CD14-positive monocyte (primary cell): ENCODE results near the gene S1PR4. TPM values are rescaled to one million over a fixed set of nuclear protein-coding genes. Genes with fewer than 3 reads are reported as not detected.
A peak's percentile ranks its signal among the peaks of the same experiment; 100 is the strongest.

Experiments
- DNase-seq, 3 donors: peaks; one replicate each; pipeline ENCODE4 v3.0.0-alpha.2; 2011 to 2022
- H2AFZ ChIP-seq: 2 replicates; pipeline ENCODE4 v1.6.0; 2012; ENCODE audit warnings: mild to moderate bottlenecking, low read depth, low read length, inconsistent platforms; ENCODE audit not compliant: insufficient read depth, poor library complexity, severe bottlenecking
- H3K27ac ChIP-seq, 2 donors: 1 replicate in 1 of 2; 2 replicates in 1 of 2; pipeline ENCODE4 v1.5.1; 2012 to 2013; ENCODE audit warnings: low read length in 2 of 2, control low read depth in 1 of 2, inconsistent platforms in 1 of 2, low read depth in 1 of 2, mild to moderate bottlenecking in 1 of 2
- H3K27me3 ChIP-seq, 2 donors: one replicate each; pipeline versions ENCODE4 v1.6.0 to v1.6.1; 2011 to 2013; ENCODE audit warnings: low read length in 2 of 2; ENCODE audit not compliant: control insufficient read depth in 2 of 2, insufficient read depth in 2 of 2
- H3K36me3 ChIP-seq, 2 donors: replicated peaks in 1 of 2; 1 replicate in 1 of 2; 2 replicates in 1 of 2; pipeline versions ENCODE4 v1.5.1 to v1.6.1; 2012 to 2013; ENCODE audit warnings: low read length in 2 of 2, control low read depth in 1 of 2, inconsistent platforms in 1 of 2, mild to moderate bottlenecking in 1 of 2; ENCODE audit not compliant: insufficient read depth in 2 of 2, control insufficient read depth in 1 of 2
- H3K4me1 ChIP-seq, 2 donors: 1 replicate in 1 of 2; 2 replicates in 1 of 2; pipeline versions ENCODE4 v1.5.1 to v1.6.1; 2012 to 2013; ENCODE audit warnings: low read length in 2 of 2, control low read depth in 1 of 2, inconsistent platforms in 1 of 2, mild to moderate bottlenecking in 1 of 2, moderate library complexity in 1 of 2; ENCODE audit not compliant: insufficient read depth in 2 of 2, control insufficient read depth in 1 of 2
- H3K4me2 ChIP-seq: replicated peaks from 2 replicates; pipeline ENCODE3; 2012; ENCODE audit warnings: low read length, moderate library complexity, mild to moderate bottlenecking; ENCODE audit not compliant: poor library complexity, severe bottlenecking; ENCODE audit errors: extremely low read depth
- H3K4me3 ChIP-seq, 3 experiments: fragments of 200-600 bp in 1 of 3; sonication (generic) in 1 of 3; replicated peaks in 1 of 3; 1 replicate in 2 of 3; 2 replicates in 1 of 3; pipeline ENCODE4 v1.5.1; 2011 to 2013; ENCODE audit warnings: low read length in 3 of 3, mild to moderate bottlenecking in 3 of 3, control low read depth in 2 of 3, low read depth in 2 of 3, inconsistent platforms in 1 of 3, moderate library complexity in 1 of 3
- H3K79me2 ChIP-seq: 2 replicates; pipeline ENCODE4 v1.6.0; 2012; ENCODE audit warnings: mild to moderate bottlenecking, control low read depth, inconsistent platforms, low read length, moderate library complexity; ENCODE audit not compliant: insufficient read depth
- H3K9ac ChIP-seq: 2 replicates; pipeline ENCODE4 v1.6.0; 2017; ENCODE audit warnings: low read length, mild to moderate bottlenecking; ENCODE audit not compliant: insufficient read depth, poor library complexity, severe bottlenecking
- H3K9me3 ChIP-seq, 2 donors: replicated peaks in 1 of 2; 1 replicate in 1 of 2; 2 replicates in 1 of 2; pipeline versions ENCODE4 v1.5.1 to v1.6.1; 2012 to 2013; ENCODE audit warnings: low read length in 2 of 2, control low read depth in 1 of 2; ENCODE audit not compliant: control insufficient read depth in 1 of 2, insufficient read depth in 1 of 2
- H4K20me1 ChIP-seq: 2 replicates; pipeline ENCODE4 v1.6.0; 2012; ENCODE audit warnings: mild to moderate bottlenecking, low read length, control low read depth, moderate library complexity; ENCODE audit not compliant: insufficient read depth
- H3K27ac Mint-ChIP-seq, 7 donors: one replicate each; pipeline ENCODE4 v1.8.0; 2020; ENCODE audit warnings: mild to moderate bottlenecking in 7 of 7, mixed read lengths in 7 of 7, moderate library complexity in 6 of 7, inconsistent platforms in 2 of 7
- H3K27me3 Mint-ChIP-seq, 3 donors: one replicate each; pipeline ENCODE4 v1.8.0; 2021 to 2022; ENCODE audit warnings: low read depth in 3 of 3, mild to moderate bottlenecking in 3 of 3, mixed read lengths in 3 of 3, moderate library complexity in 3 of 3, inconsistent platforms in 1 of 3
- H3K36me3 Mint-ChIP-seq, 2 donors: one replicate each; pipeline ENCODE4 v1.8.0; 2020; ENCODE audit warnings: mixed read lengths in 2 of 2, inconsistent platforms in 1 of 2, mild to moderate bottlenecking in 1 of 2
- H3K4me1 Mint-ChIP-seq: one replicate; pipeline ENCODE4 v1.8.0; 2020; ENCODE audit warnings: mild to moderate bottlenecking, mixed read lengths
- H3K4me3 Mint-ChIP-seq, 2 donors: one replicate each; pipeline ENCODE4 v1.8.0; 2020; ENCODE audit warnings: mild to moderate bottlenecking in 2 of 2, mixed read lengths in 2 of 2, moderate library complexity in 1 of 2
- H3K9me3 Mint-ChIP-seq, 7 donors: one replicate each; pipeline ENCODE4 v1.8.0; 2020 to 2022; ENCODE audit warnings: mixed read lengths in 7 of 7, mild to moderate bottlenecking in 6 of 7, moderate library complexity in 6 of 7, inconsistent platforms in 2 of 7
- CTCF ChIP-seq: fragments of 200-600 bp; IDR thresholded peaks from one replicate; pipeline ENCODE4 v1.8.0; 2022; ENCODE audit warnings: antibody characterized with exemption, mild to moderate bottlenecking
- WGBS: methylation state at CpG from one replicate; pipeline ENCODE4 v1.1.5; 2013; ENCODE audit warnings: missing lambda C conversion rate; ENCODE audit not compliant: insufficient coverage; 5-methylcytosine and 5-hydroxymethylcytosine counted together
- intact Hi-C, 2 donors: fragments of 100-400 bp; cut with micrococcal nuclease; formaldehyde crosslinking; loops; one replicate each; pipeline versions ENCODE4 v1.15.0 to v1.15.1; 2023
- polyA plus RNA-seq, 3 donors: library from polyadenylated mRNA; depleted of rRNA in 1 of 3; unstranded in 2 of 3; stranded (reverse) in 1 of 3; fragments of 300-500 nt in 2 of 3; fragments of >200 nt in 1 of 3; fragmentation: Illumina TruSeq in 2 of 3; gene quantifications; 1 replicate in 2 of 3; 2 replicates in 1 of 3; pipeline ENCODE4 v1.2.3, GENCODE V29; 2012 to 2021

The S1PR4 gene
- polyA plus RNA-seq, 3 donors = 28.5 to 131 (median 105) TPM

- Mint-ChIP-seq H3K27me3 (peaks cover 0 to 2% (median 2%) of the 10 kb centered on the region in 3 donors), H3K9me3 (peaks cover 0 to 3% (median 0%) of the 10 kb centered on the region in 7 donors), H3K4me3 (peak overlapping the region; percentile 95 to 98), H3K27ac (peak overlapping the region; percentile 94 to 100 (median 99)), H3K4me1 (peaks cover 71% of the 10 kb centered on the region), H3K36me3 (peaks cover 11 to 19% of the 10 kb centered on the region in 2 donors)
- Histone ChIP-seq H3K4me1 (peaks cover 75 to 87% of the 10 kb centered on the region in 2 donors), H4K20me1 (peaks cover 62% of the 10 kb centered on the region), H3K4me2 (peak overlapping the region; percentile 99), H3K79me2 (peaks cover 89% of the 10 kb centered on the region), H2AFZ (peak overlapping the region; percentile 61), H3K27ac (peak overlapping the region; percentile 54 to 73), H3K9ac (no peak overlapping the region), H3K4me3 (peak overlapping the region; percentile 53 to 79 (median 78)), H3K27me3 (no peaks in the 10 kb centered on the region), H3K36me3 (peaks cover 0 to 10% of the 10 kb centered on the region in 2 donors), H3K9me3 (no peaks in the 10 kb centered on the region)
- WGBS = 21% methylated on average over 11 of the region's 14 CpGs
- TF ChIP-seq CTCF = no peak
- peak in 1 of 3 donors; percentile 31 for DNase-seq
- intact Hi-C loops = loop anchor here (1.0 to 10.0 kb wide), 3 partner anchors 38 to 360 kb away; no protein-coding TSS in a partner anchor
Measured at GRCh38 chr19:3184847-3185460, 6.4 kb downstream of the S1PR4 start.

GRCh38 chr19:3185461-3186159 is 7.0 kb downstream of the S1PR4 start, which contains the start of gene NCLN:
NCLN (plus strand) TSS chr19:3185930; CDS start chr19:3186031, 101 bp downstream.
- Histone ChIP-seq H2AFZ (peak within 1 kb of the TSS; percentile 81), H3K27me3 (no peaks in the 10 kb centered on the region), H3K4me2 (peak within 1 kb of the TSS; percentile 99), H3K9ac (peak within 1 kb of the TSS; percentile 80), H3K4me1 (peaks cover 77 to 86% of the 10 kb centered on the region in 2 donors), H3K4me3 (peak within 1 kb of the TSS; percentile 53 to 79 (median 78)), H4K20me1 (peaks cover 59% of the 10 kb centered on the region), H3K9me3 (no peaks in the 10 kb centered on the region), H3K79me2 (peaks cover 89% of the 10 kb centered on the region), H3K27ac (peak within 1 kb of the TSS; percentile 54 to 82), H3K36me3 (peaks cover 0 to 10% of the 10 kb centered on the region in 2 donors)
- peaks cover 0 to 3% (median 0%) of the 10 kb centered on the region in 7 donors for H3K9me3 Mint-ChIP-seq
- peak within 1 kb of the TSS; percentile 95 to 98 for H3K4me3 Mint-ChIP-seq
- H3K27ac Mint-ChIP-seq = peak within 1 kb of the TSS; percentile 94 to 100 (median 99)
- H3K4me1 Mint-ChIP-seq = peaks cover 73% of the 10 kb centered on the region
- TF ChIP-seq CTCF = no peak
- peaks cover 0 to 2% (median 0%) of the 10 kb centered on the region in 3 donors for H3K27me3 Mint-ChIP-seq
- DNase-seq = peak; percentile 88 to 92 (median 89)
- peaks cover 11 to 19% of the 10 kb centered on the region in 2 donors for H3K36me3 Mint-ChIP-seq
- WGBS = under 1% methylated on average over 63 of the region's 69 CpGs
- intact Hi-C loops = loop anchor here (1.0 to 10.0 kb wide), 2 partner anchors 235 to 361 kb away; no protein-coding TSS in a partner anchor
